Nephron (organoid): ENCODE measurements around the gene COL4A4.
A peak's percentile ranks its signal among the peaks of the same experiment; 100 is the strongest.

Source experiments
- H3K27ac Mint-ChIP-seq, 3 experiments: 2 replicates each; pipeline ENCODE4 v1.8.0; 2020; ENCODE audit warnings: mixed read lengths in 3 of 3, mild to moderate bottlenecking in 2 of 3, moderate library complexity in 1 of 3
- H3K27me3 Mint-ChIP-seq: 2 replicates; pipeline ENCODE4 v1.8.0; 2021; ENCODE audit warnings: low read depth, mild to moderate bottlenecking, moderate library complexity, mixed read lengths
- H3K36me3 Mint-ChIP-seq: 2 replicates; pipeline ENCODE4 v1.8.0; 2020; ENCODE audit warnings: low read depth, mixed read lengths
- H3K4me1 Mint-ChIP-seq: 2 replicates; pipeline ENCODE4 v1.8.0; 2020; ENCODE audit warnings: mixed read lengths
- H3K4me3 Mint-ChIP-seq, 3 experiments: 2 replicates each; pipeline ENCODE4 v1.8.0; 2020; ENCODE audit warnings: mild to moderate bottlenecking in 3 of 3, mixed read lengths in 3 of 3, moderate library complexity in 2 of 3
- H3K9me3 Mint-ChIP-seq: 2 replicates; pipeline ENCODE4 v1.8.0; 2020; ENCODE audit warnings: mixed read lengths
- CTCF ChIP-seq, 3 experiments: fragments of 200-600 bp; sonication (generic); IDR thresholded peaks; one replicate each; pipeline ENCODE4 v1.5.0; 2021; ENCODE audit warnings: antibody characterized with exemption in 3 of 3; ENCODE audit not compliant: unreplicated experiment in 3 of 3

Gene COL4A4

DNA sequence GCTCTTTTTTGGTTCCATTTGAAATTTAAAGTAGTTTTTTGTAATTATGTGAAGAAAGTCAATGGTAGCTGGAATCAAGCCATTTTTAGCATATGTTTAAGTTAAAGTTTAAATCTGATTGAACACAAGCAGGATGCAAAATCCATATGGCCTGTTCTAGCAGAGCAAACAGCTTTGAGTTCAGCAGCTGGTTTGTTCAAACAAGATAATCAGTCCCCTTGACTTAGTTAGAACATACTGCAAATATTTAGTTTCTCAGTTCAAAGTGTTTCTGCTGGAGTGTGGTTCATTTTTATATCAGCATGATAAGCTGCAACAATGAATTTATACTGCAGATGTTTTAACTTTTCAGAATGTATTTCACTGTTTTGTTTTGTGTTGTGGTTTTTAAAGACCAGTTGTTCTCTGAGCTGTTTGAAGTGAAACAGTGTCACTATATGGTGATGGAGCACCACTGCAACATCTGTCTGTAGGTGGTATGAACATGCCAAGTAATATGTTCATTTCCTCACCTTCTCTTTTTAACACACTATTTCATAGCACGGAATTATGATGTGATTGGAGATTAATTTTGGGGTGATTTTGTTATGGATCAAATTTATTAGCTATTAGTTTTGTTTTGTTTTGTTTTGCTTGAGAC, 125.3 kb downstream of the COL4A4 start:
- Mint-ChIP-seq H3K4me1 (no peaks in the 10 kb centered on the region), H3K4me3 (no peak overlapping the region), H3K27me3 (no peaks in the 10 kb centered on the region), H3K27ac (no peak overlapping the region), H3K36me3 (no peaks in the 10 kb centered on the region), H3K9me3 (no peaks in the 10 kb centered on the region)
- no peak for TF ChIP-seq CTCF (IDR thresholded peaks at IDR 0.05; ENCODE audit: unreplicated experiment in 3 of 3)

DNA sequence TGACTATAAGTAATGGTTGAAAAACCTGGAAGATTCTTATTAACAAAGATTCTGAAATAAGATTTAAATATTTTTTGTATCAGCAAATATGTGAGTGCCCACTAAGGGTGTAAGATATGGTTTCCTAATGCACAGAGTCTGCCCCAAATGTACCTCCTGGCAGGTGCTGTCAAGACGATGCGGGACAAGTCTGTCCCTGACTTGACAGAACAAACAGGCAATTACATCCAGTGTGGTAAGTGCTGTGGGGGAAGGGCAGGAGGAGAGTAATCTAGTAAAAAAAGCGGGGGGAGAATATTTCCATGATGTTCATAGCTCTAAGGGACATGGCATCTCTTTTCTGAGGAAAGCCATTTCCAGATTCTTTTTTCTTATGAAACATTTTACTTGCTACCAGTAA, 127.5 kb downstream of the COL4A4 start:
- TF ChIP-seq CTCF (IDR thresholded peaks at IDR 0.05; ENCODE audit: unreplicated experiment in 3 of 3), result no peak
- H3K9me3 Mint-ChIP-seq, result no peaks in the 10 kb centered on the region
- H3K4me1 Mint-ChIP-seq, result no peaks in the 10 kb centered on the region
- H3K4me3 Mint-ChIP-seq, result no peak overlapping the region
- no peak overlapping the region for H3K27ac Mint-ChIP-seq
- H3K36me3 Mint-ChIP-seq, result no peaks in the 10 kb centered on the region
- H3K27me3 Mint-ChIP-seq, result peaks cover 3% of the 10 kb centered on the region

GRCh38 chr2:227035711-227036367, 128.2 kb downstream of the COL4A4 start:
- Mint-ChIP-seq H3K4me3 (no peak overlapping the region), H3K27me3 (peaks cover 3% of the 10 kb centered on the region), H3K9me3 (no peaks in the 10 kb centered on the region), H3K36me3 (no peaks in the 10 kb centered on the region), H3K27ac (no peak overlapping the region), H3K4me1 (no peaks in the 10 kb centered on the region)
- no peak for TF ChIP-seq CTCF (IDR thresholded peaks at IDR 0.05; ENCODE audit: unreplicated experiment in 3 of 3)

GRCh38 chr2:227033471-227034148, 130.4 kb downstream of the COL4A4 start:
- H3K4me3 Mint-ChIP-seq, result no peak overlapping the region
- no peaks in the 10 kb centered on the region for H3K9me3 Mint-ChIP-seq
- peaks cover 3% of the 10 kb centered on the region for H3K27me3 Mint-ChIP-seq
- no peak overlapping the region for H3K27ac Mint-ChIP-seq
- peak; percentile 31 to 70 (median 53) for TF ChIP-seq CTCF (IDR thresholded peaks at IDR 0.05; ENCODE audit: unreplicated experiment in 3 of 3)
- no peaks in the 10 kb centered on the region for H3K36me3 Mint-ChIP-seq
- no peaks in the 10 kb centered on the region for H3K4me1 Mint-ChIP-seq

DNA sequence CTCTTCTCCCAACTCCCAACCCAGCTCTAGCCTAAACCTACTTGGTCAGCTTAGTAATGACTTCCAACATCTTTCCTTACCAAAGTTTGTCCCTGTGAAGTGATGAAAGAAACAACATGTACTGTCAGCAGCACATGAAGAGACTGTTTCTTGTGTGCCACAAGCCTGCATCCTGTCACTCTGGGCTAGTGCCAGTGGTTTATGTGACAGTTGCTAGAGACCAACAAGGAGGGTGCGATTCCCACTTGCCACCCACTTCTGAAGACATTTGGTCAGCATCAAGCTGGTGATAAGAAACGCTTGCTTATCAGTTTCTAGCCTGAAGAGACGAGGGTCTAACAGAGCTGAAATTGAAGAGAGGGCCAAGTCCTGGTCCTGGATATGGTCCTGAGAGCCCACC, 132.6 kb downstream of the COL4A4 start:
- no peak overlapping the region for H3K4me3 Mint-ChIP-seq
- H3K27me3 Mint-ChIP-seq, result peaks cover 3% of the 10 kb centered on the region
- no peak for TF ChIP-seq CTCF (IDR thresholded peaks at IDR 0.05; ENCODE audit: unreplicated experiment in 3 of 3)
- no peaks in the 10 kb centered on the region for H3K9me3 Mint-ChIP-seq
- no peaks in the 10 kb centered on the region for H3K4me1 Mint-ChIP-seq
- H3K27ac Mint-ChIP-seq, result no peak overlapping the region
- no peaks in the 10 kb centered on the region for H3K36me3 Mint-ChIP-seq
